Measurements from ENCODE around the gene GINS1. TPM values are rescaled to one million over a fixed set of nuclear protein-coding genes. Genes with fewer than 3 reads are reported as not detected.

GINS1 gene
- total RNA-seq, 4 donors from 2014 or later = 0.31 to 1.2 (median 1.2) TPM; not detected in 1

DNA sequence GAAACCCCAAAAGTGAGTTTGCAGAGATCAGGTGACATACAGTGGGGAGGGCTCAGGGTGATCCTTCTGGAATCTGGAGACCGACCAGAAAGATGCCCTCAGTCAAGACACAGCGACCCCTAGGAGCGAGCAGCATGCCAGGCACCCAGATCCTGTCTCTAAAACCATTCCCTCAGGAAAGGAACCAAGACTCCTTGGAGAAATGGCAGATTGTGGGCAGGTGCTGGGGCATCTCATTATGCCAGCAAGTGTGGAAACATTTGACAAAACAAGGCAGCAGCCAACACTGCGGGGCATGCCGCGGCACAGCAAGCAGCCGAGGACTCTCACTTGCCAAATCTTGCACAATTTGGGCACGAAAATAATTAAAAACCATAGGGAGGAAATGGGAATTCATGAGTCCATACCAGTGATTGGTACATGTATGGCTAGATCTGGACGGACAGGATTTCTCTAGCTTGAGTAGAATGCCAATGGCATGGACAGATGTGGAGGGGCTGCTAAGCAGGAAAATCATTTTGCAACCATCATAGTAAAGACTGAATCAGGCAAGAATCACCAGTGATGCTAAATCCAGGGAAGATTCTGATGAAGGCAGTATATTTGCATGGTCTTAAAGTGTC is 76.9 kb downstream of the GINS1 start:
- no peaks in the 10 kb centered on the region for H3K9me3 ChIP-seq
- ATAC-seq = no peak
- no peak overlapping the region for H3K27ac ChIP-seq
- H3K4me1 ChIP-seq = no peaks in the 10 kb centered on the region
- no peak for TF ChIP-seq EP300 (IDR thresholded peaks at IDR 0.05)
- TF ChIP-seq, protein P1, sequence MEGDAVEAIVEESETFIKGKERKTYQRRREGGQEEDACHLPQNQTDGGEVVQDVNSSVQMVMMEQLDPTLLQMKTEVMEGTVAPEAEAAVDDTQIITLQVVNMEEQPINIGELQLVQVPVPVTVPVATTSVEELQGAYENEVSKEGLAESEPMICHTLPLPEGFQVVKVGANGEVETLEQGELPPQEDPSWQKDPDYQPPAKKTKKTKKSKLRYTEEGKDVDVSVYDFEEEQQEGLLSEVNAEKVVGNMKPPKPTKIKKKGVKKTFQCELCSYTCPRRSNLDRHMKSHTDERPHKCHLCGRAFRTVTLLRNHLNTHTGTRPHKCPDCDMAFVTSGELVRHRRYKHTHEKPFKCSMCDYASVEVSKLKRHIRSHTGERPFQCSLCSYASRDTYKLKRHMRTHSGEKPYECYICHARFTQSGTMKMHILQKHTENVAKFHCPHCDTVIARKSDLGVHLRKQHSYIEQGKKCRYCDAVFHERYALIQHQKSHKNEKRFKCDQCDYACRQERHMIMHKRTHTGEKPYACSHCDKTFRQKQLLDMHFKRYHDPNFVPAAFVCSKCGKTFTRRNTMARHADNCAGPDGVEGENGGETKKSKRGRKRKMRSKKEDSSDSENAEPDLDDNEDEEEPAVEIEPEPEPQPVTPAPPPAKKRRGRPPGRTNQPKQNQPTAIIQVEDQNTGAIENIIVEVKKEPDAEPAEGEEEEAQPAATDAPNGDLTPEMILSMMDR (IDR thresholded peaks at IDR 0.05) = no peak
- TF ChIP-seq POLR2AphosphoS5 (IDR thresholded peaks at IDR 0.05) = no peak
- no peak for TF ChIP-seq POLR2A (IDR thresholded peaks at IDR 0.05)
- H3K36me3 ChIP-seq = peaks cover 0 to 74% of the 10 kb centered on the region in 2 donors
- 85 to 96% methylated on average over 5 to 9 of the region's 9 CpGs for WGBS, 2 donors (ENCODE audit: low coverage in 1 of 2)
- no peak overlapping the region for H3K4me3 ChIP-seq
- H3K27me3 ChIP-seq = no peaks in the 10 kb centered on the region

DNA sequence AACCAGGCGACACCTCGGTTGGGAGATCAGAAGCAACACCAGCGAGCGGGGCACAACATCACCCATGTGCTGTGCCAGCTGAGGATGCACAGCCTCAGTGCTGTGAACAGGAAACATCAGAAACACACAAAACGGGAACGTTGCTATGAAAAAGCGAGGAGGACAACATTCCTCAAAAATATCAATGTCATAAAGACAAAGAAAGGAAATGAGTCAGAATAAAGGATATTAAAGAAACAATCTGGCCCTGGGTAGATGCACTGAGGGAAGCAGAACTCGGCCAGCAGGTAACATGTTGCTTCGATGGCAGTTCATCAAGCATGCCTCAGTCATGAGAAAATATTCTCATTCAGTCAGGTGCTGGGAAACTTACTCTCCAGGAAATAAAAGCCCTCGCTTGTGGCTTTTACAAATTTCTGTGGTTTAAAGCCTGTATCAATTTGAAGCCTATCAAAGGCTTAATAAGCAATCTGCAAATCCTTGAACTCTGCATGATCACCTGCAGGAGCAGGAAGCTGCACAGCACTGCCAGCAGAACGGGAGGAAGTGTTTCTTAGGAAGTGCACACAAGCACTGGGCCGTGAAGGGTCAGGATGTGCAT is 77.5 kb downstream of the GINS1 start:
- no peak for ATAC-seq
- no peak overlapping the region for H3K4me3 ChIP-seq
- H3K27ac ChIP-seq = no peak overlapping the region
- no peaks in the 10 kb centered on the region for H3K9me3 ChIP-seq
- no peak for TF ChIP-seq POLR2AphosphoS5 (IDR thresholded peaks at IDR 0.05)
- H3K27me3 ChIP-seq = no peaks in the 10 kb centered on the region
- 64 to 69% methylated on average over 6 to 12 of the region's 12 CpGs for WGBS, 2 donors (ENCODE audit: low coverage in 1 of 2)
- H3K36me3 ChIP-seq = peaks cover 0 to 74% of the 10 kb centered on the region in 2 donors
- H3K4me1 ChIP-seq = no peaks in the 10 kb centered on the region

DNA sequence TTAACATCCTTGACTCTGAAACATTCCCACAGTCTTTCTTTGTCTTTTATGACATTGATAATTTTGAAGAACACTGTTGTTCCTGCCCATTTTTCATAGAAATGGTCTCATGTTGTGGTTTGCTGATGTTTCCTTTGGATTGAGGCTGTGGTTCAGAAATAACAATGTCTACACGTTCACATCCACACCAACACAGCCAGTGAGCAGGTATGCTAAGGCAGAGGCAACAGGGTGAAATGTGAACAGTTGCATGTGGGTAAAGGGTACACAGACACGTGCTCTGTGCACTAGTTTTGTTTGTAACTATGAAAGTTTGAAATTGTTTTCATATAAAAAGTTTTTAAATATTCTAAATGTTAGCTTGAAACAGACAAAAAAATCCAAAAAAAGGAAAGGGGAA is 78.4 kb downstream of the GINS1 start:
- WGBS, 2 donors (ENCODE audit: low coverage in 1 of 2) = 58 to 86% methylated on average over 1 to 2 of the region's 2 CpGs
- TF ChIP-seq POLR2AphosphoS5 (IDR thresholded peaks at IDR 0.05) (no peak), POLR2A (IDR thresholded peaks at IDR 0.05) (no peak), EP300 (IDR thresholded peaks at IDR 0.05) (no peak)
- TF ChIP-seq, protein P1 (IDR thresholded peaks at IDR 0.05) = no peak
- ATAC-seq = no peak

DNA sequence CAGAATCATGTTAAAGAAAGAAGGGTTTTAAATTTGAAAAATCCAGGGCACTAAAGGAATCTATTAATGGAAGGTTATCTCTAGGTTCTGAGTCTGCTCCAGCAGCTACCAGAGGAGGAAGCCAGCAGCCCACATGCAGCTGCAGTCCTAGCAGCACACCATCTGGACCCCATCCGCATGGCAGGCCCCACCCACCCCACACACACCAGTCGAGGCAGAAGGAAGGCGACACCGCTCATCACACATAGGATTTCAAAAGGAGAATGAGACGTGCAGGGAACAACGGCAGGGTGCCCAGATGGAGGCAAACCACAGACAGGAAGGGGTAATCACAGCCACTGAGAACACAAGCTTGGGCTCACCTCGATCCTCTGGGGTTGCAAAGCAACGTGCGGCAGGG is 78.9 kb downstream of the GINS1 start:
- H3K27me3 ChIP-seq = no peaks in the 10 kb centered on the region
- no peak overlapping the region for H3K4me3 ChIP-seq
- 51 to 52% methylated on average over 3 to 6 of the region's 9 CpGs for WGBS, 2 donors (ENCODE audit: low coverage in 1 of 2)
- no peaks in the 10 kb centered on the region for H3K4me1 ChIP-seq
- ATAC-seq = no peak
- H3K36me3 ChIP-seq = peaks cover 0 to 73% of the 10 kb centered on the region in 2 donors
- H3K27ac ChIP-seq = no peak overlapping the region
- TF ChIP-seq POLR2A (IDR thresholded peaks at IDR 0.05) = no peak
- no peak for TF ChIP-seq POLR2AphosphoS5 (IDR thresholded peaks at IDR 0.05)
- H3K9me3 ChIP-seq = no peaks in the 10 kb centered on the region

More for the DNA sequence above, 78.4 kb downstream of the GINS1 start:
- Histone ChIP-seq H3K4me1 (no peaks in the 10 kb centered on the region), H3K27ac (no peak overlapping the region), H3K27me3 (no peaks in the 10 kb centered on the region), H3K4me3 (no peak overlapping the region), H3K9me3 (no peaks in the 10 kb centered on the region), H3K36me3 (peaks cover 0 to 74% of the 10 kb centered on the region in 2 donors)

DNA sequence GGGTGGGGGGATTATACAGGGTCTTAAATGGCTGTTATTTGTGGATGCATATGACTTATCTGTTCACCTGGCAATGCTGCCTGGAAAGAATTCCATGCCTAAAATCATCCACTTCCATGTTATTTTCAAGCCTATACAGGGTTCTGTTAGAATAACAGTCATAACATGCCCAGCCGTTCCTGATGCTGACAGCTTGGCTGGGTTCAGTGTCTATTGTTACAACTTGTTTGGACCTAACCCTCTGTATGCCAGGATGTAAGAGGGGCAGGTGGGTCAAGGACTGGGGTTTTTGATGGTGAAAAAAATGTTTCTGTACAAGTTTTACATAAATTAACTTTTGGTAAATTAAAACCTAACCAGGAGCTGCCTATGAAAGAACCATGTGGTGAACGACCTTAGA is 79.8 kb downstream of the GINS1 start:
- 37 to 50% methylated on average over 2 of the region's 2 CpGs for WGBS, 2 donors (ENCODE audit: low coverage in 1 of 2)
- Histone ChIP-seq H3K27ac (no peak overlapping the region), H3K36me3 (peaks cover 0 to 65% of the 10 kb centered on the region in 2 donors), H3K4me1 (no peaks in the 10 kb centered on the region), H3K27me3 (no peaks in the 10 kb centered on the region), H3K4me3 (no peak overlapping the region), H3K9me3 (no peaks in the 10 kb centered on the region)
- TF ChIP-seq POLR2AphosphoS5 (IDR thresholded peaks at IDR 0.05) = no peak
- TF ChIP-seq, protein P1 (IDR thresholded peaks at IDR 0.05) = no peak
- no peak for TF ChIP-seq EP300 (IDR thresholded peaks at IDR 0.05)
- TF ChIP-seq POLR2A (IDR thresholded peaks at IDR 0.05) = no peak
- no peak for ATAC-seq

DNA sequence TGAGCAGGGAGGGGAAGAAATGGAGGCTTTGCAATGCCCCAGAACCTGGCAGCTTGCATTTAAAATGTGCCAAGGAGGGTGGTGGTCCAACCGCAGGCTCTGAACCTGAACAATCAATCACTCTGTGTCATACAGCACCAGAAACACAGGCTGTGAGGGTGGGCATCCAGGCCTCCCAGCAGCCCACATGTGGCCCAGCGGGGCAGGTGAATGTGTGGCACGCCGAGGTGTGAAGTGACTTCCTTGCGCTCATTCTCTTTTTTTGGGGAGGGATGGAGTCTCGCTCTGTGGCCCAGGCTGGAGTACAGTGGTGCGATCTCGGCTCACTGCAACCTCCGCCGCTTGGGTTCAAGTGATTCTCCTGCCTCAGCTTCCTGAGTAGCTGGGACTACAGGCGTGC is 80.5 kb downstream of the GINS1 start:
- Histone ChIP-seq H3K36me3 (peaks cover 0 to 65% of the 10 kb centered on the region in 2 donors), H3K27me3 (no peaks in the 10 kb centered on the region), H3K4me3 (no peak overlapping the region), H3K4me1 (no peaks in the 10 kb centered on the region), H3K9me3 (no peaks in the 10 kb centered on the region), H3K27ac (no peak overlapping the region)
- TF ChIP-seq EP300 (IDR thresholded peaks at IDR 0.05) (no peak), POLR2AphosphoS5 (IDR thresholded peaks at IDR 0.05) (no peak), POLR2A (IDR thresholded peaks at IDR 0.05) (no peak)
- TF ChIP-seq, protein P1 (IDR thresholded peaks at IDR 0.05) = no peak
- 100% methylated on average over 6 of the region's 11 CpGs; no CpG with 5 or more reads in 1 of the 2 donors for whole genome bisulfite sequencing, 2 donors (ENCODE audit: low coverage in 1 of 2)
- ATAC-seq = no peak
